ENCODE results near the gene NASP. TPM values are rescaled to one million over a fixed set of nuclear protein-coding genes. Genes with fewer than 3 reads are reported as not detected.

The NASP gene
- total and polyA plus RNA-seq, 2 of the 13 experiments (the other 11 are each of a cell fraction or from before 2014, with no cell fraction given): 132 to 256 TPM

DNA sequence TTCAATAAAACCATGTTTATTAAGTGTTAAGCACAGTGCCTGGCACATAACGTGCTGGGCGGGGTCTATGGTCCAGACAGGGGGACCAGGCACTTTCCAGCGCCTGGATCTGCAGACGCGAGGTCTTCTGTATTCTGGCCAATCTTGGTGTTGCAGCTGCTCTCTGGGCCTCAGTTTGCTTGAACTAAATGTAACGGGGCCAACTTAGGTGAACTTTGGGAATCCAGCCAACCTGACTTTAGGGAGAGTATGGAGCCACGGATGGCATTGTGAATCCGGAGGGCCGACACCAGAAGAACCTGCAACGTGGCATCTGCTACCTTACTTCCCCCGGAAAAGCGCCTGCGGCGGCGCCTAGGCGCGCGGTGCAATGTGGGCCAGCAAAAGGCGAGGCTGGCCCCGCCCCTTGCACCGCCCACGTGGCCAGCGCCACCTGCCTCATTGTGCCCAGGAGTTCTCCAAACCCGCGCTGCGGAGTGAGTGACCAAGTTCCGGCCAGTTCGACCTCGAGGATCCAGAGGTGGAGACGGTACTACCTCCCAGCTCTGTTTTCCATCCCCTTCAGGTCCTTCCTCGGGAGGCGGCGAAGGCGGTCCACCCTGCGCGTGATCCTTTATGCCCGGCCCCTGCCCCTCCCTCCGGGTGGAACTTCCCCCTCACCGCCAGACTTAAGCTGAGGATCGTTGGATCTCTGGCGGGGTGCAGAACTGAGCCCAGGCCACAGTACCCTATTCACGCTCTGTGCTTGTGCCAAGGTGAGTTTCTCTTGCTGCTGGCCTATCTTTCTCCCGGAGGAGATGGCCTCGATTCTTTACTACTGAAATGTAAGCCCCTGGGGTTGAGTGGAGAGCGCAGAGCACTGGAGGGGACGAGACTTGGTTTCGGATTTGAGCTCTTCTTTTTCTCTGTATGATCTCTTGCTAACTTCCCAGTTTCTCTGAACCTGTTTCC is 33.2 kb upstream of the NASP start, which contains the start of gene AKR1A1 (continued):
- TF ChIP-seq, protein P1, sequence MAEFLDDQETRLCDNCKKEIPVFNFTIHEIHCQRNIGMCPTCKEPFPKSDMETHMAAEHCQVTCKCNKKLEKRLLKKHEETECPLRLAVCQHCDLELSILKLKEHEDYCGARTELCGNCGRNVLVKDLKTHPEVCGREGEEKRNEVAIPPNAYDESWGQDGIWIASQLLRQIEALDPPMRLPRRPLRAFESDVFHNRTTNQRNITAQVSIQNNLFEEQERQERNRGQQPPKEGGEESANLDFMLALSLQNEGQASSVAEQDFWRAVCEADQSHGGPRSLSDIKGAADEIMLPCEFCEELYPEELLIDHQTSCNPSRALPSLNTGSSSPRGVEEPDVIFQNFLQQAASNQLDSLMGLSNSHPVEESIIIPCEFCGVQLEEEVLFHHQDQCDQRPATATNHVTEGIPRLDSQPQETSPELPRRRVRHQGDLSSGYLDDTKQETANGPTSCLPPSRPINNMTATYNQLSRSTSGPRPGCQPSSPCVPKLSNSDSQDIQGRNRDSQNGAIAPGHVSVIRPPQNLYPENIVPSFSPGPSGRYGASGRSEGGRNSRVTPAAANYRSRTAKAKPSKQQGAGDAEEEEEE (CRISPR knock-in tag; IDR thresholded peaks at IDR 0.05; ENCODE audit: borderline replicate concordance): no peak
- TF ChIP-seq ZNF251 (CRISPR knock-in tag; IDR thresholded peaks at IDR 0.05) (no peak), ZNF121 (CRISPR knock-in tag; IDR thresholded peaks at IDR 0.05) (peak; percentile 43; the same call in 1 of the 2 replicates), ISL2 (CRISPR knock-in tag; IDR thresholded peaks at IDR 0.05) (peak; percentile 62; the same call in 1 of the 2 replicates), CEBPZ (IDR thresholded peaks at IDR 0.05; ENCODE audit: low read length) (no peak), SP1 (IDR thresholded peaks at IDR 0.05) (no peak), SP1 (CRISPR knock-in tag; IDR thresholded peaks at IDR 0.05) (peak; percentile 88), ETV6 (CRISPR knock-in tag; conservative IDR thresholded peaks at IDR 0.05) (0 out of 2 replicates have a peak, but pooled peaks have one; percentile 40), HIC2 (CRISPR knock-in tag; IDR thresholded peaks at IDR 0.05; ENCODE audit: low read depth) (peak; percentile 87), BATF2 (CRISPR knock-in tag; IDR thresholded peaks at IDR 0.05) (0 out of 2 replicates have a peak, but pooled peaks have one; percentile 47), ZNF329 (CRISPR knock-in tag; IDR thresholded peaks at IDR 0.05; ENCODE audit: low read depth) (peak; percentile 80), SIX4 (CRISPR knock-in tag; IDR thresholded peaks at IDR 0.05) (no peak; the same call in 1 of the 2 replicates), ZNF572 (CRISPR knock-in tag; IDR thresholded peaks at IDR 0.05) (peak; percentile 92; the same call in 1 of the 2 replicates), ARNT2 (CRISPR knock-in tag; IDR thresholded peaks at IDR 0.05; ENCODE audit: low read depth) (peak; percentile 97; the same call in 1 of the 2 replicates)
- TF ChIP-seq, protein P2, sequence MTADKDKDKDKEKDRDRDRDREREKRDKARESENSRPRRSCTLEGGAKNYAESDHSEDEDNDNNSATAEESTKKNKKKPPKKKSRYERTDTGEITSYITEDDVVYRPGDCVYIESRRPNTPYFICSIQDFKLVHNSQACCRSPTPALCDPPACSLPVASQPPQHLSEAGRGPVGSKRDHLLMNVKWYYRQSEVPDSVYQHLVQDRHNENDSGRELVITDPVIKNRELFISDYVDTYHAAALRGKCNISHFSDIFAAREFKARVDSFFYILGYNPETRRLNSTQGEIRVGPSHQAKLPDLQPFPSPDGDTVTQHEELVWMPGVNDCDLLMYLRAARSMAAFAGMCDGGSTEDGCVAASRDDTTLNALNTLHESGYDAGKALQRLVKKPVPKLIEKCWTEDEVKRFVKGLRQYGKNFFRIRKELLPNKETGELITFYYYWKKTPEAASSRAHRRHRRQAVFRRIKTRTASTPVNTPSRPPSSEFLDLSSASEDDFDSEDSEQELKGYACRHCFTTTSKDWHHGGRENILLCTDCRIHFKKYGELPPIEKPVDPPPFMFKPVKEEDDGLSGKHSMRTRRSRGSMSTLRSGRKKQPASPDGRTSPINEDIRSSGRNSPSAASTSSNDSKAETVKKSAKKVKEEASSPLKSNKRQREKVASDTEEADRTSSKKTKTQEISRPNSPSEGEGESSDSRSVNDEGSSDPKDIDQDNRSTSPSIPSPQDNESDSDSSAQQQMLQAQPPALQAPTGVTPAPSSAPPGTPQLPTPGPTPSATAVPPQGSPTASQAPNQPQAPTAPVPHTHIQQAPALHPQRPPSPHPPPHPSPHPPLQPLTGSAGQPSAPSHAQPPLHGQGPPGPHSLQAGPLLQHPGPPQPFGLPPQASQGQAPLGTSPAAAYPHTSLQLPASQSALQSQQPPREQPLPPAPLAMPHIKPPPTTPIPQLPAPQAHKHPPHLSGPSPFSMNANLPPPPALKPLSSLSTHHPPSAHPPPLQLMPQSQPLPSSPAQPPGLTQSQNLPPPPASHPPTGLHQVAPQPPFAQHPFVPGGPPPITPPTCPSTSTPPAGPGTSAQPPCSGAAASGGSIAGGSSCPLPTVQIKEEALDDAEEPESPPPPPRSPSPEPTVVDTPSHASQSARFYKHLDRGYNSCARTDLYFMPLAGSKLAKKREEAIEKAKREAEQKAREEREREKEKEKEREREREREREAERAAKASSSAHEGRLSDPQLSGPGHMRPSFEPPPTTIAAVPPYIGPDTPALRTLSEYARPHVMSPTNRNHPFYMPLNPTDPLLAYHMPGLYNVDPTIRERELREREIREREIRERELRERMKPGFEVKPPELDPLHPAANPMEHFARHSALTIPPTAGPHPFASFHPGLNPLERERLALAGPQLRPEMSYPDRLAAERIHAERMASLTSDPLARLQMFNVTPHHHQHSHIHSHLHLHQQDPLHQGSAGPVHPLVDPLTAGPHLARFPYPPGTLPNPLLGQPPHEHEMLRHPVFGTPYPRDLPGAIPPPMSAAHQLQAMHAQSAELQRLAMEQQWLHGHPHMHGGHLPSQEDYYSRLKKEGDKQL (CRISPR knock-in tag; IDR thresholded peaks at IDR 0.05; ENCODE audit: low read depth): peak; percentile 50

Data from HepG2 (cell line).